GM10266 (cell line): Measurements from ENCODE around the gene PDE4D.
A peak's percentile ranks its signal among the peaks of the same experiment; 100 is the strongest.

Source experiments
- DNase-seq: peaks from one replicate; pipeline ENCODE4 v3.0.0; 2012; ENCODE audit errors: extremely low spot score
- CTCF ChIP-seq: IDR thresholded peaks from 2 replicates; pipeline ENCODE4 v1.5.1; 2012; ENCODE audit warnings: mild to moderate bottlenecking, low read depth; ENCODE audit not compliant: control insufficient read depth, insufficient read depth; ENCODE audit errors: missing control alignments

Gene PDE4D

GRCh38 chr5:59036274-59036961, 857.1 kb downstream of the PDE4D start:
- no peak for DNase-seq
- TF ChIP-seq CTCF, result no peak

GRCh38 chr5:59035681-59036080, 857.8 kb downstream of the PDE4D start:
- no peak for TF ChIP-seq CTCF
- no peak for DNase-seq

- peak; percentile 48 for DNase-seq
- TF ChIP-seq CTCF, result peak; percentile 57
Observed at GRCh38 chr5:59034498-59035186, 858.9 kb downstream of the PDE4D start.

GRCh38 chr5:59027145-59027907, 866.2 kb downstream of the PDE4D start:
- TF ChIP-seq CTCF, result no peak
- no peak for DNase-seq

GRCh38 chr5:59025734-59026133, 867.8 kb downstream of the PDE4D start:
- TF ChIP-seq CTCF, result no peak
- no peak for DNase-seq

GRCh38 chr5:59021837-59022514, 871.5 kb downstream of the PDE4D start:
- DNase-seq, result no peak
- TF ChIP-seq CTCF, result no peak
